HEK293T (cell line): ENCODE results near the gene ACOX3.

ENCODE experiments used
- BHLHE40 ChIP-seq: fragments of 450-650 bp; IDR thresholded peaks from 2 replicates; pipeline ENCODE4 v1.6.1; 2016; ENCODE audit warnings: mild to moderate bottlenecking, moderate library complexity, borderline replicate concordance
- CTBP1 ChIP-seq: fragments of 450-650 bp; IDR thresholded peaks from 2 replicates; pipeline ENCODE4 v1.6.1; 2016; ENCODE audit warnings: borderline replicate concordance
- ELF4 ChIP-seq: fragments of 450-650 bp; IDR thresholded peaks from 2 replicates; pipeline ENCODE4 v1.6.1; 2017; ENCODE audit warnings: antibody characterized with exemption
- FOXA1 ChIP-seq: fragments of 450-650 bp; IDR thresholded peaks from 2 replicates; pipeline ENCODE4 v1.6.1; 2016; ENCODE audit warnings: mild to moderate bottlenecking
- FOXM1 ChIP-seq: fragments of 450-650 bp; IDR thresholded peaks from 2 replicates; pipeline ENCODE4 v1.6.1; 2017; ENCODE audit warnings: mild to moderate bottlenecking, borderline replicate concordance
- PKNOX1 ChIP-seq: fragments of 450-650 bp; IDR thresholded peaks from 2 replicates; pipeline ENCODE4 v1.6.1; 2016
- SP1 ChIP-seq: fragments of 450-650 bp; IDR thresholded peaks from 2 replicates; pipeline ENCODE4 v1.6.1; 2017
- TARDBP ChIP-seq: fragments of 450-650 bp; IDR thresholded peaks from 2 replicates; pipeline ENCODE4 v1.6.1; 2016
- ZNF384 ChIP-seq: fragments of 450-650 bp; IDR thresholded peaks from 2 replicates; pipeline ENCODE4 v1.6.1; 2016

- no peak for TF ChIP-seq FOXM1
- no peak for TF ChIP-seq PKNOX1
- no peak for TF ChIP-seq CTBP1
- TF ChIP-seq SP1 = no peak
- no peak for TF ChIP-seq ZNF384
- TF ChIP-seq TARDBP = no peak
- no peak for TF ChIP-seq BHLHE40
- TF ChIP-seq ELF4 = no peak
- no peak for TF ChIP-seq FOXA1
Measured at GRCh38 chr4:8340781-8341241, 99.7 kb downstream of the ACOX3 start.
